Stimulated activated CD4-positive, alpha-beta T cell treated with anti-CD3 and anti-CD28 coated beads, TNF-alpha, amount 100 ng/mL, for 24 hours (primary cell): ENCODE measurements around the gene ARL14EPL.
"Not testable (repeated sequence)": the region's sequence is repeated elsewhere in the genome, so short reads cannot be mapped to it uniquely, and the experiment has no call there.

Experiments
- DNase-seq, 3 experiments: peaks; one replicate each; pipeline ENCODE4 v3.0.0-alpha.2; 2020; ENCODE audit warnings: low read depth in 3 of 3

The ARL14EPL gene

GRCh38 chr5:116046823-116047222, 14.6 kb downstream of the ARL14EPL start:
- no peak for DNase-seq

GRCh38 chr5:116058346-116058936, 26.2 kb downstream of the ARL14EPL start:
- no peak for DNase-seq

- no peak for DNase-seq
Measured at GRCh38 chr5:116062352-116062751, 30.1 kb downstream of the ARL14EPL start.

- DNase-seq = no peak
Measured at GRCh38 chr5:116063950-116064349, 31.7 kb downstream of the ARL14EPL start.

- peak in 1 of 3 experiments; percentile 44 for DNase-seq
Measured at GRCh38 chr5:116068028-116068632, 35.9 kb downstream of the ARL14EPL start.

- DNase-seq = no peak
Measured at GRCh38 chr5:116071211-116071610, 38.9 kb downstream of the ARL14EPL start.

- DNase-seq = no peak
Measured at GRCh38 chr5:116075191-116075831, 43.0 kb downstream of the ARL14EPL start.

- DNase-seq = no peak
Measured at GRCh38 chr5:116076496-116076895, 44.2 kb downstream of the ARL14EPL start.

- no peak for DNase-seq
Measured at GRCh38 chr5:116078199-116078598, 45.9 kb downstream of the ARL14EPL start.

- DNase-seq = no peak
Measured at GRCh38 chr5:116084287-116084691, 52.0 kb downstream of the ARL14EPL start.

- peak; percentile 61 to 72 (median 66) for DNase-seq
Measured at GRCh38 chr5:116084871-116085715, 52.8 kb downstream of the ARL14EPL start, which contains the start of gene COMMD10. Gene COMMD10 (plus strand): TSS chr5:116085025.

- not testable (repeated sequence) for DNase-seq
Measured at GRCh38 chr5:116086309-116086708, 54.0 kb downstream of the ARL14EPL start.

GRCh38 chr5:116088062-116088461, 55.8 kb downstream of the ARL14EPL start:
- DNase-seq = no peak

GRCh38 chr5:116090302-116090701, 58.0 kb downstream of the ARL14EPL start:
- DNase-seq = no peak

GRCh38 chr5:116091416-116091815, 59.1 kb downstream of the ARL14EPL start:
- no peak for DNase-seq

GRCh38 chr5:116097301-116097700, 65.0 kb downstream of the ARL14EPL start:
- DNase-seq = no peak

- no peak for DNase-seq
Measured at GRCh38 chr5:116098998-116099397, 66.7 kb downstream of the ARL14EPL start.

- not testable (repeated sequence) for DNase-seq
Measured at GRCh38 chr5:116104941-116105340, 72.7 kb downstream of the ARL14EPL start.
